Neuronal stem cell (in vitro differentiated cells): ENCODE data around the gene PIGU.

Experiments
- DNase-seq: peaks from one replicate; pipeline ENCODE4 v3.0.0-alpha.2; 2013; ENCODE audit warnings: low spot score
- H2AFZ ChIP-seq: one replicate; pipeline ENCODE4 v1.6.1; 2013; ENCODE audit warnings: mild to moderate bottlenecking, low read length, inconsistent platforms
- H2AK5ac ChIP-seq: 2 replicates; pipeline ENCODE4 v1.6.1; 2013; ENCODE audit warnings: low read depth, mild to moderate bottlenecking, inconsistent platforms, low read length, moderate library complexity, mixed read lengths
- H2BK120ac ChIP-seq: 2 replicates; pipeline ENCODE4 v1.6.1; 2013; ENCODE audit warnings: low read depth, mild to moderate bottlenecking, inconsistent platforms, low read length, moderate library complexity, mixed read lengths
- H2BK12ac ChIP-seq: one replicate; pipeline ENCODE4 v1.6.1; 2013; ENCODE audit warnings: low read length, inconsistent platforms
- H2BK15ac ChIP-seq: 2 replicates; pipeline ENCODE4 v1.6.1; 2013; ENCODE audit warnings: mild to moderate bottlenecking, low read length, inconsistent platforms, mixed read lengths
- H2BK5ac ChIP-seq: one replicate; pipeline ENCODE4 v1.6.1; 2013; ENCODE audit warnings: inconsistent platforms, mild to moderate bottlenecking, low read length, moderate library complexity
- H3K14ac ChIP-seq: one replicate; pipeline ENCODE4 v1.6.1; 2013; ENCODE audit warnings: low read length, inconsistent platforms
- H3K18ac ChIP-seq: 2 replicates; pipeline ENCODE4 v1.6.1; 2013; ENCODE audit warnings: low read length, inconsistent platforms
- H3K23ac ChIP-seq: 2 replicates; pipeline ENCODE4 v1.6.1; 2013; ENCODE audit warnings: low read depth, mild to moderate bottlenecking, mixed read lengths, low read length, inconsistent platforms; ENCODE audit not compliant: poor library complexity
- H3K27ac ChIP-seq: replicated peaks from 3 replicates; pipeline ENCODE4 v1.5.1; 2013; ENCODE audit warnings: low read length, inconsistent platforms
- H3K27me3 ChIP-seq, 3 experiments: 2 replicates each; pipeline ENCODE4 v1.6.1; 2013; ENCODE audit warnings: low read length in 3 of 3, mild to moderate bottlenecking in 2 of 3, inconsistent platforms in 1 of 3, low read depth in 1 of 3, mixed read lengths in 1 of 3, moderate library complexity in 1 of 3; ENCODE audit not compliant: control insufficient read depth in 3 of 3, insufficient read depth in 3 of 3
- H3K36me3 ChIP-seq, 2 donors: replicated peaks in 1 of 2; 2 replicates each; pipeline ENCODE4 v1.6.1; 2013; ENCODE audit warnings: low read length in 2 of 2; ENCODE audit not compliant: control insufficient read depth in 2 of 2, insufficient read depth in 2 of 2
- H3K4ac ChIP-seq: 2 replicates; pipeline ENCODE4 v1.6.1; 2013; ENCODE audit warnings: inconsistent platforms, mild to moderate bottlenecking, low read length, moderate library complexity
- H3K4me1 ChIP-seq, 2 donors: 1 replicate in 1 of 2; 2 replicates in 1 of 2; pipeline ENCODE4 v1.6.1; 2013; ENCODE audit warnings: low read length in 2 of 2, low read depth in 1 of 2; ENCODE audit not compliant: control insufficient read depth in 2 of 2, insufficient read depth in 1 of 2
- H3K4me2 ChIP-seq: one replicate; pipeline ENCODE4 v1.6.1; 2013; ENCODE audit warnings: mild to moderate bottlenecking, low read length, inconsistent platforms; ENCODE audit not compliant: insufficient read depth, poor library complexity, severe bottlenecking
- H3K4me3 ChIP-seq, 2 donors: 2 replicates each; pipeline ENCODE4 v1.5.1; 2013; ENCODE audit warnings: low read length in 2 of 2, mild to moderate bottlenecking in 2 of 2, inconsistent platforms in 1 of 2, moderate library complexity in 1 of 2
- H3K79me1 ChIP-seq: one replicate; pipeline ENCODE4 v1.6.1; 2013; ENCODE audit warnings: low read depth, mild to moderate bottlenecking, inconsistent platforms, low read length, moderate library complexity
- H3K9ac ChIP-seq: one replicate; pipeline ENCODE4 v1.6.1; 2013; ENCODE audit warnings: mild to moderate bottlenecking, low read depth, low read length, inconsistent platforms; ENCODE audit not compliant: poor library complexity
- H3K9me3 ChIP-seq, 2 donors: replicated peaks in 1 of 2; 2 replicates each; pipeline versions ENCODE3 to v1.6.1; 2013; ENCODE audit warnings: low read length in 2 of 2, mild to moderate bottlenecking in 2 of 2, inconsistent platforms in 1 of 2, low read depth in 1 of 2, mixed read lengths in 1 of 2, moderate library complexity in 1 of 2; ENCODE audit not compliant: control insufficient read depth in 2 of 2, insufficient read depth in 1 of 2
- H4K8ac ChIP-seq: one replicate; pipeline ENCODE4 v1.6.1; 2013; ENCODE audit warnings: low read depth, mild to moderate bottlenecking, inconsistent platforms, low read length, moderate library complexity
- H4K91ac ChIP-seq: one replicate; pipeline ENCODE4 v1.6.1; 2013; ENCODE audit warnings: low read length, low read depth, mild to moderate bottlenecking, inconsistent platforms; ENCODE audit not compliant: poor library complexity
- whole genome bisulfite sequencing, 2 donors: extraction: QIAGEN DNeasy Blood & Tissue Kit; methylation state at CpG; one replicate each; pipeline ENCODE4 v1.1.7; 2013; ENCODE audit warnings: missing lambda C conversion rate in 2 of 2, mixed read lengths in 1 of 2; ENCODE audit not compliant: insufficient read length in 2 of 2, insufficient replicate concordance in 1 of 2; ENCODE audit errors: extremely low coverage in 2 of 2; 5-methylcytosine and 5-hydroxymethylcytosine counted together

The PIGU gene

DNA sequence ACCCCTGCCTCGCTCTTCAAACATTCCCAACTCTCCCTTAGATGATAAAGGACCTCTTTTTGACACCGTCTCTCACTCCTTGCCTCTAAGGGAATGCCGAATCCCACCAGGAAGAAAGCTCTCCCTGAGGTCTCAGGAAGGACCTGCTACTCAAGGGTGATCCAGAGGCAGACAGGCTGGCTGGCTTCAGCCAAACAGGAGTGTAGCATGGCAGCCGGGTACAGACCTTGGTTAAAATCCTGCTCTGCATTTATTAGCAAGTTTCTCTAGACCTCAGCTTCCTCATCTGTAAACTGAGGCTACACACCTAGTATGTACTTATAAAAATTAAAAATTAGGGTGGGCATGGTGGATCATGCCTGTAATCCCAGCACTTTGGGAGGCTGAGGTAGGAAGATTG is 101.1 kb downstream of the PIGU start:
- Histone ChIP-seq H3K9ac (no peak overlapping the region), H2AK5ac (no peak overlapping the region), H3K27me3 (no peaks in the 10 kb centered on the region), H3K4me2 (no peak overlapping the region), H3K4me1 (no peaks in the 10 kb centered on the region), H2BK120ac (no peak overlapping the region), H2BK12ac (no peak overlapping the region), H2AFZ (no peak overlapping the region), H2BK5ac (no peak overlapping the region), H3K4ac (no peak overlapping the region), H2BK15ac (no peak overlapping the region), H4K8ac (no peak overlapping the region), H3K18ac (no peak overlapping the region), H3K14ac (no peak overlapping the region), H3K36me3 (peaks cover 10 to 66% of the 10 kb centered on the region in 2 donors), H3K9me3 (no peaks in the 10 kb centered on the region), H3K27ac (no peak overlapping the region), H3K23ac (no peak overlapping the region), H3K4me3 (no peak overlapping the region), H4K91ac (no peak overlapping the region), H3K79me1 (no peaks in the 10 kb centered on the region)
- WGBS, 2 donors = no CpG with 5 or more reads among the region's 4 CpGs
- DNase-seq = no peak

DNA sequence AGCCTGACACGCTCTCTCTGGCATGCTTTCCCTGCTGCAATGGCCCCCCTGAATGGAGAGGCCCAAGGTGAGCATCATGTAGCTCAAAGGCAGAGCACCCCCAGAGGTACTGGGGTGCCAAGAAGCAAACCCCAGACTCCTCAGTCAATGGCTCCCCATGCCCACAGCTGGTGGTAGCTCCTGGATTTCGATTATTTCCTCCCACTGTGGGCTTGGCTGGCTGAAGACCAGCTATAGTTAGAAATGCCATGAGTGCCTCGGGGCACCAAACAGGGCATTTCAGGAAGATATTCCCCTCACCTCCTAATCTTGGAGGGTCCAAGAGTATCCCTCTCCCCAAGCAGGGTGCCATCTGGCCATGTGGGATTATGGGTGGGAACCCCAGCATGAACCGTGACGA is 101.6 kb downstream of the PIGU start:
- no peak overlapping the region for H3K4me2 ChIP-seq
- H2BK5ac ChIP-seq = no peak overlapping the region
- peaks cover 10 to 63% of the 10 kb centered on the region in 2 donors for H3K36me3 ChIP-seq
- no CpG with 5 or more reads among the region's 5 CpGs for WGBS, 2 donors
- no peak overlapping the region for H2BK120ac ChIP-seq
- H2BK15ac ChIP-seq = no peak overlapping the region
- no peaks in the 10 kb centered on the region for H3K79me1 ChIP-seq
- no peak overlapping the region for H2BK12ac ChIP-seq
- H3K27me3 ChIP-seq = no peaks in the 10 kb centered on the region
- H3K4me1 ChIP-seq = no peaks in the 10 kb centered on the region
- H3K4me3 ChIP-seq = no peak overlapping the region
- no peak for DNase-seq
- no peak overlapping the region for H4K91ac ChIP-seq
- H3K9ac ChIP-seq = no peak overlapping the region
- no peak overlapping the region for H2AFZ ChIP-seq
- no peak overlapping the region for H2AK5ac ChIP-seq
- no peak overlapping the region for H4K8ac ChIP-seq
- no peak overlapping the region for H3K23ac ChIP-seq
- H3K4ac ChIP-seq = no peak overlapping the region
- H3K9me3 ChIP-seq = no peaks in the 10 kb centered on the region
- no peak overlapping the region for H3K14ac ChIP-seq
- H3K27ac ChIP-seq = no peak overlapping the region
- no peak overlapping the region for H3K18ac ChIP-seq

GRCh38 chr20:34574861-34575260 is 102.0 kb downstream of the PIGU start:
- H4K91ac ChIP-seq = no peak overlapping the region
- no CpG with 5 or more reads among the region's 6 CpGs for WGBS, 2 donors
- H3K4me2 ChIP-seq = no peak overlapping the region
- no peak overlapping the region for H3K23ac ChIP-seq
- H3K4ac ChIP-seq = no peak overlapping the region
- no peaks in the 10 kb centered on the region for H3K79me1 ChIP-seq
- H2BK120ac ChIP-seq = no peak overlapping the region
- no peak overlapping the region for H3K14ac ChIP-seq
- H3K9me3 ChIP-seq = no peaks in the 10 kb centered on the region
- H3K27me3 ChIP-seq = no peaks in the 10 kb centered on the region
- no peak overlapping the region for H2BK12ac ChIP-seq
- H2BK5ac ChIP-seq = no peak overlapping the region
- no peak overlapping the region for H2AFZ ChIP-seq
- no peak for DNase-seq
- H4K8ac ChIP-seq = no peak overlapping the region
- H2BK15ac ChIP-seq = no peak overlapping the region
- peak overlapping the region in 1 of 2 donors; percentile 18 for H3K4me3 ChIP-seq
- no peaks in the 10 kb centered on the region for H3K4me1 ChIP-seq
- H3K18ac ChIP-seq = no peak overlapping the region
- H3K27ac ChIP-seq = no peak overlapping the region
- no peak overlapping the region for H3K9ac ChIP-seq
- no peak overlapping the region for H2AK5ac ChIP-seq
- H3K36me3 ChIP-seq = peaks cover 10 to 61% of the 10 kb centered on the region in 2 donors

- no peak overlapping the region for H3K18ac ChIP-seq
- H2BK120ac ChIP-seq = no peak overlapping the region
- no peak overlapping the region for H3K9ac ChIP-seq
- no peak overlapping the region for H2BK5ac ChIP-seq
- WGBS, 2 donors = no CpG with 5 or more reads among the region's 5 CpGs
- H3K4ac ChIP-seq = no peak overlapping the region
- no peak overlapping the region for H2AFZ ChIP-seq
- no peak overlapping the region for H2AK5ac ChIP-seq
- no peak overlapping the region for H3K14ac ChIP-seq
- DNase-seq = no peak
- H3K23ac ChIP-seq = no peak overlapping the region
- no peaks in the 10 kb centered on the region for H3K27me3 ChIP-seq
- no peak overlapping the region for H4K91ac ChIP-seq
- no peak overlapping the region for H3K4me3 ChIP-seq
- H3K4me1 ChIP-seq = no peaks in the 10 kb centered on the region
- peaks cover 10 to 61% of the 10 kb centered on the region in 2 donors for H3K36me3 ChIP-seq
- H4K8ac ChIP-seq = no peak overlapping the region
- H3K9me3 ChIP-seq = no peaks in the 10 kb centered on the region
- no peaks in the 10 kb centered on the region for H3K79me1 ChIP-seq
- no peak overlapping the region for H3K27ac ChIP-seq
- H2BK12ac ChIP-seq = no peak overlapping the region
- H3K4me2 ChIP-seq = no peak overlapping the region
- no peak overlapping the region for H2BK15ac ChIP-seq
Measured at GRCh38 chr20:34574426-34574825, 102.5 kb downstream of the PIGU start.
